Ecto neural progenitor cell (in vitro differentiated cells): ENCODE data around the gene GNAS-AS1.

ENCODE experiments used
- DNase-seq: peaks from one replicate; pipeline ENCODE4 v3.0.0-alpha.2; 2018; ENCODE audit warnings: low spot score

GNAS-AS1 gene

GRCh38 chr20:58850693-58851174, at the start of gene GNAS-AS1:
TSS of gene GNAS-AS1 (minus strand) at chr20:58850902.
- peak; percentile 91 for DNase-seq

GRCh38 chr20:58900397-58900796, 49.7 kb upstream of the GNAS-AS1 start:
- no peak for DNase-seq

- DNase-seq = no peak
These were observed 48.8 kb upstream of the GNAS-AS1 start for GRCh38 chr20:58899512-58899911.

- DNase-seq = no peak
These were observed 48.1 kb upstream of the GNAS-AS1 start for GRCh38 chr20:58898629-58899408.

- no peak for DNase-seq
These were observed 46.8 kb upstream of the GNAS-AS1 start for GRCh38 chr20:58897488-58897887.

GRCh38 chr20:58896820-58897219, 46.1 kb upstream of the GNAS-AS1 start:
- DNase-seq = no peak

GRCh38 chr20:58895448-58896180, 44.9 kb upstream of the GNAS-AS1 start:
- DNase-seq = no peak

- no peak for DNase-seq
These were observed 44.1 kb upstream of the GNAS-AS1 start for GRCh38 chr20:58894652-58895447.

- no peak for DNase-seq
These were observed 42.8 kb upstream of the GNAS-AS1 start for GRCh38 chr20:58893355-58894120.

GRCh38 chr20:58892932-58893224, 42.2 kb upstream of the GNAS-AS1 start:
- DNase-seq = no peak

- DNase-seq = peak; percentile 85
These were observed 41.6 kb upstream of the GNAS-AS1 start for GRCh38 chr20:58892141-58892931.

- DNase-seq = peak; percentile 72
These were observed 41.0 kb upstream of the GNAS-AS1 start for GRCh38 chr20:58891718-58892140.

GRCh38 chr20:58891086-58891717, 40.5 kb upstream of the GNAS-AS1 start:
- no peak for DNase-seq

- DNase-seq = peak; percentile 84
These were observed 39.9 kb upstream of the GNAS-AS1 start for GRCh38 chr20:58890518-58891085.

GRCh38 chr20:58889798-58890517, 39.3 kb upstream of the GNAS-AS1 start:
- no peak for DNase-seq

GRCh38 chr20:58889334-58889760, 38.6 kb upstream of the GNAS-AS1 start:
- no peak for DNase-seq

- DNase-seq = peak; percentile 93
These were observed 38.0 kb upstream of the GNAS-AS1 start for GRCh38 chr20:58888521-58889333.

- no peak for DNase-seq
These were observed 37.4 kb upstream of the GNAS-AS1 start for GRCh38 chr20:58888103-58888502.

GRCh38 chr20:58886546-58886945, 35.8 kb upstream of the GNAS-AS1 start:
- DNase-seq = no peak
